Measurements from ENCODE around the gene IL34.
A peak's percentile ranks its signal among the peaks of the same experiment; 100 is the strongest.
"Not testable (repeated sequence)": the region's sequence is repeated elsewhere in the genome, so short reads cannot be mapped to it uniquely, and the experiment has no call there.

Gene IL34

GRCh38 chr16:70642633-70643032 lies 3.7 kb upstream of the IL34 start:
- no peak overlapping the region for H3K27ac ChIP-seq (ENCODE audit: low read length)
- TF ChIP-seq, protein P1, sequence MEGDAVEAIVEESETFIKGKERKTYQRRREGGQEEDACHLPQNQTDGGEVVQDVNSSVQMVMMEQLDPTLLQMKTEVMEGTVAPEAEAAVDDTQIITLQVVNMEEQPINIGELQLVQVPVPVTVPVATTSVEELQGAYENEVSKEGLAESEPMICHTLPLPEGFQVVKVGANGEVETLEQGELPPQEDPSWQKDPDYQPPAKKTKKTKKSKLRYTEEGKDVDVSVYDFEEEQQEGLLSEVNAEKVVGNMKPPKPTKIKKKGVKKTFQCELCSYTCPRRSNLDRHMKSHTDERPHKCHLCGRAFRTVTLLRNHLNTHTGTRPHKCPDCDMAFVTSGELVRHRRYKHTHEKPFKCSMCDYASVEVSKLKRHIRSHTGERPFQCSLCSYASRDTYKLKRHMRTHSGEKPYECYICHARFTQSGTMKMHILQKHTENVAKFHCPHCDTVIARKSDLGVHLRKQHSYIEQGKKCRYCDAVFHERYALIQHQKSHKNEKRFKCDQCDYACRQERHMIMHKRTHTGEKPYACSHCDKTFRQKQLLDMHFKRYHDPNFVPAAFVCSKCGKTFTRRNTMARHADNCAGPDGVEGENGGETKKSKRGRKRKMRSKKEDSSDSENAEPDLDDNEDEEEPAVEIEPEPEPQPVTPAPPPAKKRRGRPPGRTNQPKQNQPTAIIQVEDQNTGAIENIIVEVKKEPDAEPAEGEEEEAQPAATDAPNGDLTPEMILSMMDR (IDR thresholded peaks at IDR 0.05; ENCODE audit: borderline replicate concordance, extremely low read depth, low read length, poor library complexity, severe bottlenecking), result no peak
- no peak for TF ChIP-seq EZH2 (IDR thresholded peaks at IDR 0.05; ENCODE audit: borderline replicate concordance, low read depth, low read length, severe bottlenecking)

GRCh38 chr16:70643264-70643663 lies 3.1 kb upstream of the IL34 start:
- H3K4me2 ChIP-seq (ENCODE audit: insufficient read depth, low read length); H3K79me2 ChIP-seq (ENCODE audit: insufficient read depth, low read length); H3K9ac ChIP-seq (ENCODE audit: low read depth, low read length); ATAC-seq (ENCODE audit: insufficient read depth, low read depth); H4K20me1 ChIP-seq (ENCODE audit: insufficient read depth, low read length); H2AFZ ChIP-seq (ENCODE audit: low read depth, low read length); H3K4me3 ChIP-seq (ENCODE audit: low read depth in 1 of 2, low read length in 2 of 2); H3K4me1 ChIP-seq (ENCODE audit: insufficient read depth, low read length); H3K27ac ChIP-seq (ENCODE audit: low read length); DNase-seq; H3K9me3 ChIP-seq (ENCODE audit: insufficient read depth, low read length, severe bottlenecking); H3K27me3 ChIP-seq (ENCODE audit: insufficient read depth, low read length, poor library complexity); H3K36me3 ChIP-seq (ENCODE audit: insufficient read depth, low read length): not testable (repeated sequence)

More at GRCh38 chr16:70642633-70643032, 3.7 kb upstream of the IL34 start:
- Histone ChIP-seq H3K4me1 (ENCODE audit: insufficient read depth, low read length) (no peaks in the 10 kb centered on the region), H3K9ac (ENCODE audit: low read depth, low read length) (no peak overlapping the region), H3K4me2 (ENCODE audit: insufficient read depth, low read length) (no peak overlapping the region), H3K79me2 (ENCODE audit: insufficient read depth, low read length) (no peaks in the 10 kb centered on the region), H3K27me3 (ENCODE audit: insufficient read depth, low read length, poor library complexity) (peaks cover 4% of the 10 kb centered on the region), H3K4me3 (ENCODE audit: low read depth in 1 of 2, low read length in 2 of 2) (no peak overlapping the region), H2AFZ (ENCODE audit: low read depth, low read length) (no peak overlapping the region), H3K9me3 (ENCODE audit: insufficient read depth, low read length, severe bottlenecking) (no peaks in the 10 kb centered on the region), H4K20me1 (ENCODE audit: insufficient read depth, low read length) (no peaks in the 10 kb centered on the region), H3K36me3 (ENCODE audit: insufficient read depth, low read length) (no peaks in the 10 kb centered on the region)
- ATAC-seq (ENCODE audit: insufficient read depth, low read depth) (no peak), DNase-seq (no peak)

DNA sequence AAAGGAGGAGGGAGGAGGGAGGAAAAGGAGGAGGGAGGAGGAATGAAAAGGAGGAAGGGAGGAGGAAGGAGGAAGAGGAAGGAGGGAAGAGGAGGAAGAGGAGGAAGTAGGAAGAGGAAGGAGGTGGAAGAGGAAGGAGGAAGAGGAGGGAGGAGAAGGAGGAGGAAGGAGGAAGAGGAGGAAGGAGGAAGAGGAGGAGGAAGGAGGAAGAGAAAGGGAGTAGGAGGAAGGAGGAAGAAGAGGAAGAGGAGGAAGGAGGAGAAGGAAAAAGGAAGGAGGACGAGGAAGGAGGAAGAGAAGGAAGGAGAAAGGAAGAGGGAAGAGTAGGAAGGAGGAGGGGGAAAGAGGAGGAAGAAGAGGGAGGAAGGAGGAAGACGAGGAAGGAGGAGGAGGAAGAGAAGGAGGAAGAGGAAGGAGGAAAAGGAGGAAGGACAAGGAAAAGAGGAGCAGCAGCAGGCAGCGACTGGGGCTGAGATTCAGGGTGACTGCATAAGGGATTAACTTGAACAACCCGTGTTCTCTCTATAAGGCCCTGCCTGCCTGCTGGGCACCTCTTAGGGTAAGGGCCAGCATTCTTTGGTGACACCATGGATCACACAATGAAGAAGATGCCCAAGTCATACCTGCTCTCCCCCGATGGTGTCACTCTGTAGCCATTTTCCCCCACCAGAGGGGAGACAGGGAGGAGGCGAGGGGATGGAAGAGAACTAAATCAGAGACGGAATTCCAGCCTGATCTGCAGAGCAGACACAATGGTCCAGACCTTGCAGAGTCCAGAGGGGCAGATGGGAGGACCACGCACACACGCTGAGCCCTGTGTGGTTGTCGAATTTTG lies 1.4 kb upstream of the IL34 start:
- H3K27ac ChIP-seq (ENCODE audit: low read length), result no peak overlapping the region
- no peak overlapping the region for H3K4me3 ChIP-seq (ENCODE audit: low read depth in 1 of 2, low read length in 2 of 2)
- H3K79me2 ChIP-seq (ENCODE audit: insufficient read depth, low read length), result no peaks in the 10 kb centered on the region
- ATAC-seq (ENCODE audit: insufficient read depth, low read depth) (no peak), DNase-seq (no peak)
- no peak overlapping the region for H2AFZ ChIP-seq (ENCODE audit: low read depth, low read length)
- no peaks in the 10 kb centered on the region for H3K4me1 ChIP-seq (ENCODE audit: insufficient read depth, low read length)
- no peaks in the 10 kb centered on the region for H3K9me3 ChIP-seq (ENCODE audit: insufficient read depth, low read length, severe bottlenecking)
- H3K27me3 ChIP-seq (ENCODE audit: insufficient read depth, low read length, poor library complexity), result peaks cover 4% of the 10 kb centered on the region
- TF ChIP-seq EZH2 (IDR thresholded peaks at IDR 0.05; ENCODE audit: borderline replicate concordance, low read depth, low read length, severe bottlenecking), result no peak
- TF ChIP-seq, protein P1 (IDR thresholded peaks at IDR 0.05; ENCODE audit: borderline replicate concordance, extremely low read depth, low read length, poor library complexity, severe bottlenecking), result peak; percentile 22
- H3K4me2 ChIP-seq (ENCODE audit: insufficient read depth, low read length), result no peak overlapping the region
- H3K36me3 ChIP-seq (ENCODE audit: insufficient read depth, low read length), result no peaks in the 10 kb centered on the region
- no peak overlapping the region for H3K9ac ChIP-seq (ENCODE audit: low read depth, low read length)
- no peaks in the 10 kb centered on the region for H4K20me1 ChIP-seq (ENCODE audit: insufficient read depth, low read length)

DNA sequence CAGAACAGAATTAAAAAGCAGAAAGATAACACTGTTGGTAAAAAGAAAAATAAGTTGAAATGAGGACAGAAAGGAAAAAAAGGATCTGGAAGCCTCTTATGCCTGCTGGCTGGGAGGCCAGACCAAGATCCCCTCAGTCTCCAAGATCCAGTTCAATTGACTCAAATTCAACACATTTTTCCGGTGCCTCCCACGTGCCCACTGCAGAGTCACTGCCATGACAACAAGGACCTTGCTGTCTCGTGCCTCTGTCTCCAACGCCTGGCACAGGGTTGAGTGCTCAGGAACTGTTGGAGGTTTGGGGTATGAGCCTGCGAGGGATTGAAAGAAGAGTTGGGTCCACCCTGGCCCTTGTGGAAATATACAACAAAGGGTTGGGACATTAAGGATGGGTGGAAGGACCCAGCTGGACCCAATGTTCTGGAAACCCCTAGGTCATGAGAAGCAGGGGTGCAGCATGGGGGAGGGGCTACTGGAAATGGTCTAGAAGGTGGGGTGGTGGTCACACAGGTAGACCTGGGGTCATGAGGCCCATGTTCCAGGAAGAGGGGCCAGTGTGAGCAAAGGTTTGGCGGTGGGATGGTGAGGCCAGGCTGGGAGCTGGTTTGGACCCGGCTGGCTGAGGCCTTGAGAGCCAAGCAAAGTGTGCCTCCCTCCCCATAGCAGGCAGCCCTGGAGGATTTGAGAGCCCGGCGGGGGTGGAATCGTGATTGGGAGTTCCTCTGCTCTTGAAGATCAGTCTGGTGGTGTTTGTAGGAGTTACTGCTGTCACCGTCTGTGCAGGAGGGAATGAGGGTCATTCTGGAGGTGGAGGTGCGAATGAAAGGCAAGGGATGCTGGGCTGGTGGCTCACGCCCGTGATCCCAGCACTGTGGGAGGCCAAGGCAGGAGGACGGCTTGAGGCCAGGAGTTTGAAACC lies 1.3 kb downstream of the IL34 start:
- Histone ChIP-seq H3K9me3 (ENCODE audit: insufficient read depth, low read length, severe bottlenecking) (no peaks in the 10 kb centered on the region), H3K9ac (ENCODE audit: low read depth, low read length) (no peak overlapping the region), H3K4me1 (ENCODE audit: insufficient read depth, low read length) (no peaks in the 10 kb centered on the region), H3K4me3 (ENCODE audit: low read depth in 1 of 2, low read length in 2 of 2) (no peak overlapping the region), H2AFZ (ENCODE audit: low read depth, low read length) (no peak overlapping the region), H3K27ac (ENCODE audit: low read length) (no peak overlapping the region), H4K20me1 (ENCODE audit: insufficient read depth, low read length) (no peaks in the 10 kb centered on the region), H3K27me3 (ENCODE audit: insufficient read depth, low read length, poor library complexity) (peaks cover 4% of the 10 kb centered on the region), H3K79me2 (ENCODE audit: insufficient read depth, low read length) (no peaks in the 10 kb centered on the region), H3K36me3 (ENCODE audit: insufficient read depth, low read length) (no peaks in the 10 kb centered on the region), H3K4me2 (ENCODE audit: insufficient read depth, low read length) (no peak overlapping the region)
- TF ChIP-seq, protein P1 (IDR thresholded peaks at IDR 0.05; ENCODE audit: borderline replicate concordance, extremely low read depth, low read length, poor library complexity, severe bottlenecking), result no peak
- TF ChIP-seq EZH2 (IDR thresholded peaks at IDR 0.05; ENCODE audit: borderline replicate concordance, low read depth, low read length, severe bottlenecking), result no peak
- ATAC-seq (ENCODE audit: insufficient read depth, low read depth) (no peak), DNase-seq (no peak)
